Measurements from ENCODE around the gene ATP2B2.

GRCh38 chr3:10497439-10497838, 7.9 kb downstream of the ATP2B2 start:
- no peak for TF ChIP-seq CTCF (IDR thresholded peaks at IDR 0.05 in 2 of 3, conservative IDR thresholded peaks at IDR 0.05 in 1 of 3; ENCODE audit: insufficient read depth in 2 of 3, low read depth in 1 of 3, low read length in 3 of 3)
- TF ChIP-seq PREB (CRISPR knock-in tag; IDR thresholded peaks at IDR 0.05) = no peak
- no peak for TF ChIP-seq NFIC (IDR thresholded peaks at IDR 0.05)
- TF ChIP-seq HIVEP1 (CRISPR knock-in tag; IDR thresholded peaks at IDR 0.05) = no peak
